22Rv1 (cell line): Measurements from ENCODE around the gene TMEM167B.

ENCODE experiments used
- H3K27ac ChIP-seq: fragments of 450-650 bp; 2 replicates; pipeline ENCODE4 v1.5.1; 2017
- ZFX ChIP-seq: fragments of 450-650 bp; IDR thresholded peaks from 2 replicates; pipeline ENCODE4 v1.6.1; 2017; ENCODE audit warnings: antibody characterized with exemption, borderline replicate concordance
- TF ChIP-seq, protein P1 (sequence below): fragments of 450-650 bp; IDR thresholded peaks from 2 replicates; pipeline ENCODE4 v1.5.1; 2017; ENCODE audit warnings: mild to moderate bottlenecking

TMEM167B gene

DNA sequence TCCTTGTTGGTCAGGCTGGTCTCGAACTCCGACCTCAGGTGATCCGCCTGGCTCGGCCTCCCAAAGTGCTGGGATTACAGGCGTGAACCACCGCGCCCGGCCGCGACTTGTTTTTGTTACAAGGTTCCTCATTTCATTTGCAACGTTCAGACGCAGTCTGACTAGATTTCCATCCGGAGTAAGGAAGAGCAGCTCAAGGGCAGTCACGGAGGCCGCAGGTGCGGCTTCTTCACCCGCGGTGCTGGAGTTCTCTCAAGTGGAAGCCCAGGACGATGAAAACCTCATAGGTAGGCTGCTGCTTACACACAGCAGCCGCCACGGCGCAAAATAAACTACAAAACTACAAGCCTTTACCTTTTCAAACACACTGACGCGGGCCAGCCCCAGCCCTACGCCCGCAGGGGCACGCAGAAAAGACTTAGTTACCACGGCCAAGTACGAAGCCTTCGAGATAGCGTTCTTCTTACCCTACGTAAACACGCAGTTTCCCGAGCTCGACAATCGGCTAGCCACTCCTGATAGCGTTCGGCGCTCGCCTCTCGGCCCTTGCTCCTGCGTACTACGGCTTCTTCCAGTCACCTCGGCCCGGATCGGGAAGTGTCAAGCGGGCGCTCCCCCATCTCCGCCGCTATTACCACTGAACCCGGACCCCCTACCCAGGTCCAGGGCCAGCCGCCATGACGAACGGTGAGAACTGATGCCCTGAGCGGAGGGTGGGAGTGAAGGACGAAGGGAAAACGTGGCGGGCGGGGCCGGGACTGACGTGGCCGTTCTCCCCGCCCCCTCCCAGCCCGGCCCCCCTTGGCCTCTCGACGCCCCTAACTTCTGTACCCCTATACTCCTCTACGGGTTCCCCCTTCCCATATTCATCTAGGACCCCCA, at the start of gene TMEM167B:
TMEM167B (plus strand) TSS at position 569 of the 882 bp plus-strand sequence; CDS start at position 678, 109 bp downstream.
- peak within 1 kb of the TSS; percentile 96 for H3K27ac ChIP-seq
- TF ChIP-seq, protein P1, sequence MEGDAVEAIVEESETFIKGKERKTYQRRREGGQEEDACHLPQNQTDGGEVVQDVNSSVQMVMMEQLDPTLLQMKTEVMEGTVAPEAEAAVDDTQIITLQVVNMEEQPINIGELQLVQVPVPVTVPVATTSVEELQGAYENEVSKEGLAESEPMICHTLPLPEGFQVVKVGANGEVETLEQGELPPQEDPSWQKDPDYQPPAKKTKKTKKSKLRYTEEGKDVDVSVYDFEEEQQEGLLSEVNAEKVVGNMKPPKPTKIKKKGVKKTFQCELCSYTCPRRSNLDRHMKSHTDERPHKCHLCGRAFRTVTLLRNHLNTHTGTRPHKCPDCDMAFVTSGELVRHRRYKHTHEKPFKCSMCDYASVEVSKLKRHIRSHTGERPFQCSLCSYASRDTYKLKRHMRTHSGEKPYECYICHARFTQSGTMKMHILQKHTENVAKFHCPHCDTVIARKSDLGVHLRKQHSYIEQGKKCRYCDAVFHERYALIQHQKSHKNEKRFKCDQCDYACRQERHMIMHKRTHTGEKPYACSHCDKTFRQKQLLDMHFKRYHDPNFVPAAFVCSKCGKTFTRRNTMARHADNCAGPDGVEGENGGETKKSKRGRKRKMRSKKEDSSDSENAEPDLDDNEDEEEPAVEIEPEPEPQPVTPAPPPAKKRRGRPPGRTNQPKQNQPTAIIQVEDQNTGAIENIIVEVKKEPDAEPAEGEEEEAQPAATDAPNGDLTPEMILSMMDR = no peak
- no peak for TF ChIP-seq ZFX

DNA sequence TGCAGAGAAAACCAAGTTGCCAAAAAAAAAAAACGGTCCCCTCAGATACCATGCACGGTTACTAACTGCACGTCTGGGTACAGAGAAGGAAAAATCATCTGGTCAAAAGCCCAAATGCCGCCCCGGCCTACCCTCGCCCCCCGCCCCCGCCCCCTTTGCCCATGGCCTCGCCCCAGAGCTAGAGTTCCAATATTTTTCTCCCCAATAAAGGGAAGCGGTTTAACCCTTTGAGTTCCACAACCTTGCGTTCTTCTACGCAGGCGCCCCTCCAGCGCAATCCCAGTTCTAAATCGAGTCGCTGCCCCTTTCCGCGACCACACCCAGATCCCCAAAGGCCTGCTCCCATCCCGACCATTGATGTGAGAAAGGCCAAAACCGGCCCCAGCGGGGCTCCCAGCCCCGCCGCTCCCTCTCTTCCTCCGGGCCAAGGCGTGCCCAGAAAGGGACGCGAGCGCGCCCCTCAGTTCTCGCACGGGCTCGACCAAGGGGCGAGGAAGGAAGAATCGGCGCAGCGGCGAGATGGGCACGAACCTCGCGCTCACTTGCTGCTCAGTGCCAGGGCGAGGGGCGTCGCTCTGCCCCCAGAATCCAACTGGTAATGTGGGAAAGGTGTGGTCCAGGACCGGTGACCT, 49.5 kb upstream of the TMEM167B start:
- peak overlapping the region; percentile 83 for H3K27ac ChIP-seq
- no peak for TF ChIP-seq ZFX
- TF ChIP-seq, protein P1 = no peak

DNA sequence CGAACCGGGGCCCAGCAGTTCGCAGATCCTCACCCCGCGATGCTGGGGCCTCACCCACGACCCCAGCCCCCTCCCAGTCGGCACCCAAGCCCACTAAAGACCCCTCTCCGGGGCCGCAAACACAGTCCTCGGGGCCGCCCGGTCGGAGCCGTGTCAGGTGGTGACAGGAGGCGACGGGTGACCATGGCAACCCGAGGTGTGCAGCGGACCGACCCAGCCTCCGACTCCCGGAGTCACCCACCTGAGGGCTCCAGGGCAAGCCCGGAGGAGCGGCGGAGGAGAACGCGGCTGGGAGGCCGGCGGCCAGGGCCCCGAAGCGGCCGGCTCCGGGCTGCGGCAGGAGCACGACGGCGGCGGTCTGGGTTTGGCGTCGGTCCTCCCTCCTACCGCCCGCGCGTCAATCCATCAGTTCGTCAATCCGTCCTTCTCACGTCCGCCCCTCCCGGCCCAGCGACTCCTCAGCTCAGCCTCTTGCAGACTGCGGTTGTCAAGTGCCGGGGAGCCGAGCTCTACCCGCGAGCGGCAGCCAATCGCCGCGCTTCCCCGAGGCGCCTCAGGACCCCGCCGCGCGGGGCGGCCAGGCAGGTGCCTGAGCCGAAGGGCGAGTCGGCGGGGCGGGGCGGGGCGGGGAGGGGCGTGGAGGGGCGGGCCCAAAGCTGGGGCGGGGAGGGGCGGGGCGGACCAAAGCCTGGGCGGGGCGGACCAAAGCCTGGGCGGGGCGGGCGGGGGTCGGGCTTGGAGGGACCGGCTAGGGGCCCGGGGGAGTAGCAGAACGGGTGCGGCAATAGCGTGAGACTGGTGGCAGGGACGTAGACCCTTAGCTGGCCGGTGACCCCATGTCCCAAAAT, 48.7 kb upstream of the TMEM167B start, which contains the start of gene WDR47:
WDR47 (minus strand) TSS at position 482 of the 848 bp plus-strand sequence. CDS start 18,590 bp downstream, outside the sequence.
- peak within 1 kb of the TSS; percentile 83 for H3K27ac ChIP-seq
- TF ChIP-seq, protein P1 = no peak
- no peak for TF ChIP-seq ZFX

DNA sequence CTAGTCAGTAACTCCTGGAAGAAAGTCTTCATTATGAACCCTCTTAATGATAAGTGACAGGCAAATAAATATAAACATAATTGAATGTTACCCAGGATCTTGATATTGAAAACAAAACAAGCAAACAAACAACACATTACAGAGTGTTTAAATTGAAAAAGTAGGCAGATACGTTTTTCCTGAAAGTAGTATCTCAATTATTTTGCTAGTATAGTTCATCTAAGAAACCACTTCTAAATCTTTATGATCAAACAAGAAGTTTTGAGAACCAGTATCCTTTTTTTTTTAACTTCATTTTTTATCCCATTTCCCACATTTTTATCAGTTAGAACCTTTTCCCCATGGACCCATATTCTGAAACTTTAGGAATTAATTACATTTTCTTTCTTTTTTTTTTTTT, 45.0 kb upstream of the TMEM167B start:
- H3K27ac ChIP-seq = no peak overlapping the region
- no peak for TF ChIP-seq ZFX
- TF ChIP-seq, protein P1 = no peak

DNA sequence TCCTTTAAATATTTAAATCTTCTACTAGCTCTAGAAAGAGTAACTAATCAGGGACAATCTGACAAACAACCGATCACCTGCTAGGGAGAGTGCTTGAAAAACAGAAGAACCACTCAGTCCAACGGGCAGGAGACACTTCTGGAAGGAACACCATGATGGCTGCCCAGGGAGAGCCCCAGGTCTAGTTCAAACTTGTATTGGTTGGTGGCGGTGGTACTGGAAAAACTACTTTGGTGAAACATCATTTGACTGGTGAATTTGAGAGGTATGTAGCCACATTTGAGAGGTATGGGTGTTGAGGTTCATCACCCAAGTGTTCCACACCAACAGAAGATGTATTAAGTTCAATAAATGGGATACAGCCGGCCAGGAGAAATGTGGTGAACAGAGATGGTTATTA, 43.9 kb upstream of the TMEM167B start:
- no peak for TF ChIP-seq ZFX
- TF ChIP-seq, protein P1 = no peak
- no peak overlapping the region for H3K27ac ChIP-seq

DNA sequence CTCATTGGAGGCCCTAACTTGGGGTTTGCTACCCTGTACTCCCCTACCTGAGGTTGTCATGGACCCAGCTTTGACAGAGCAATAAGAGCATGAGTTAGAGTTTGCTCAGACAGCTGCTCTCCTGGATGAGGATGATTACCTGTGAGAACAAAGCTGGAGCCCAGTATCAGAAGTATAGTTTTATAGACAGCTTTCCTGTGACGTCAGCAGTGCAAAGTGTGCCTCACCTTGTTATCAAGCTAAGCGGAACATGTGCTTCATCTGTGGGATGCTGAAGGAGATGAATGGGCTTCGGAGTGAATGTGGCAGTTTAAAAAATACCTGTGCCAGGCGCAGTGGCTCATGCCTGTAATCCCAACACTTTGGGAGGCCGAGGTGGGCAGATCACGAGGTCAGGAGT, 43.2 kb upstream of the TMEM167B start:
- H3K27ac ChIP-seq = no peak overlapping the region
- no peak for TF ChIP-seq ZFX
- TF ChIP-seq, protein P1 = no peak
